Measurements from ENCODE around the gene PTPN2. TPM values are rescaled to one million over a fixed set of nuclear protein-coding genes. Genes with fewer than 3 reads are reported as not detected.

PTPN2 gene
- 31.4 and 32.7 TPM in 2 replicates for total RNA-seq (ENCODE audit: low replicate concordance)
- long read RNA-seq, transcript PTPN2-201 (9 exons, 3,467 nt), result minor isoform, 22 of 62 reads
- long read RNA-seq, transcript PTPN2-202 (10 exons, 1,706 nt), result major isoform, 25 of 62 reads
- long read RNA-seq, partial matches to known transcripts, result 3 of 62 reads
- long read RNA-seq, other reads (novel, unspliced or antisense), result 11 of 62 reads

GRCh38 chr18:12883684-12884405 lies at the start of gene PTPN2:
TSS of gene PTPN2 (minus strand) at chr18:12884237. CDS start at chr18:12884141, 96 bp downstream.
- TF ChIP-seq CTCF (conservative IDR thresholded peaks at IDR 0.05), result no peak
- H3K4me3 Mint-ChIP-seq, result peak within 1 kb of the TSS; percentile 96
- DNase-seq (ENCODE audit: extremely low spot score, unreplicated experiment), result peak; percentile 90
- H3K27me3 Mint-ChIP-seq, result no peaks in the 10 kb centered on the region
- H3K4me1 Mint-ChIP-seq (ENCODE audit: unreplicated experiment), result peaks cover 33% of the 10 kb centered on the region
- peaks cover 3% of the 10 kb centered on the region for H3K36me3 Mint-ChIP-seq
- H3K27ac Mint-ChIP-seq, result peak within 1 kb of the TSS; percentile 97
- no peaks in the 10 kb centered on the region for H3K9me3 Mint-ChIP-seq

- Mint-ChIP-seq H3K4me1 (ENCODE audit: unreplicated experiment) (peaks cover 5% of the 10 kb centered on the region), H3K27me3 (peaks cover 11% of the 10 kb centered on the region), H3K9me3 (no peaks in the 10 kb centered on the region), H3K4me3 (no peak overlapping the region), H3K27ac (no peak overlapping the region), H3K36me3 (no peaks in the 10 kb centered on the region)
- TF ChIP-seq CTCF (conservative IDR thresholded peaks at IDR 0.05), result no peak
- no peak for DNase-seq (ENCODE audit: extremely low spot score, unreplicated experiment)
These were observed 49.3 kb upstream of the PTPN2 start for GRCh38 chr18:12933327-12933726.

- Mint-ChIP-seq H3K9me3 (no peaks in the 10 kb centered on the region), H3K4me1 (ENCODE audit: unreplicated experiment) (peaks cover 5% of the 10 kb centered on the region), H3K27me3 (peaks cover 11% of the 10 kb centered on the region), H3K4me3 (no peak overlapping the region), H3K36me3 (no peaks in the 10 kb centered on the region), H3K27ac (no peak overlapping the region)
- TF ChIP-seq CTCF (conservative IDR thresholded peaks at IDR 0.05), result no peak
- DNase-seq (ENCODE audit: extremely low spot score, unreplicated experiment), result no peak
These were observed 46.9 kb upstream of the PTPN2 start for GRCh38 chr18:12930908-12931307.

GRCh38 chr18:12930376-12930775 lies 46.3 kb upstream of the PTPN2 start:
- no peak for DNase-seq (ENCODE audit: extremely low spot score, unreplicated experiment)

GRCh38 chr18:12929477-12930083 lies 45.5 kb upstream of the PTPN2 start:
- DNase-seq (ENCODE audit: extremely low spot score, unreplicated experiment), result no peak
- no peak overlapping the region for H3K4me3 Mint-ChIP-seq
- peaks cover 3% of the 10 kb centered on the region for H3K4me1 Mint-ChIP-seq (ENCODE audit: unreplicated experiment)

More at GRCh38 chr18:12930376-12930775, 46.3 kb upstream of the PTPN2 start:
- Mint-ChIP-seq H3K9me3 (no peaks in the 10 kb centered on the region), H3K27me3 (peaks cover 11% of the 10 kb centered on the region), H3K27ac (no peak overlapping the region), H3K36me3 (no peaks in the 10 kb centered on the region), H3K4me1 (ENCODE audit: unreplicated experiment) (peaks cover 5% of the 10 kb centered on the region), H3K4me3 (no peak overlapping the region)
- no peak for TF ChIP-seq CTCF (conservative IDR thresholded peaks at IDR 0.05)

More at GRCh38 chr18:12929477-12930083, 45.5 kb upstream of the PTPN2 start:
- Mint-ChIP-seq H3K27me3 (peaks cover 14% of the 10 kb centered on the region), H3K36me3 (no peaks in the 10 kb centered on the region), H3K9me3 (no peaks in the 10 kb centered on the region), H3K27ac (no peak overlapping the region)
- TF ChIP-seq CTCF (conservative IDR thresholded peaks at IDR 0.05), result no peak
